ENCODE results near the gene CDKAL1.
"Not testable (repeated sequence)": the region's sequence is repeated elsewhere in the genome, so short reads cannot be mapped to it uniquely, and the experiment has no call there.

CDKAL1 gene

DNA sequence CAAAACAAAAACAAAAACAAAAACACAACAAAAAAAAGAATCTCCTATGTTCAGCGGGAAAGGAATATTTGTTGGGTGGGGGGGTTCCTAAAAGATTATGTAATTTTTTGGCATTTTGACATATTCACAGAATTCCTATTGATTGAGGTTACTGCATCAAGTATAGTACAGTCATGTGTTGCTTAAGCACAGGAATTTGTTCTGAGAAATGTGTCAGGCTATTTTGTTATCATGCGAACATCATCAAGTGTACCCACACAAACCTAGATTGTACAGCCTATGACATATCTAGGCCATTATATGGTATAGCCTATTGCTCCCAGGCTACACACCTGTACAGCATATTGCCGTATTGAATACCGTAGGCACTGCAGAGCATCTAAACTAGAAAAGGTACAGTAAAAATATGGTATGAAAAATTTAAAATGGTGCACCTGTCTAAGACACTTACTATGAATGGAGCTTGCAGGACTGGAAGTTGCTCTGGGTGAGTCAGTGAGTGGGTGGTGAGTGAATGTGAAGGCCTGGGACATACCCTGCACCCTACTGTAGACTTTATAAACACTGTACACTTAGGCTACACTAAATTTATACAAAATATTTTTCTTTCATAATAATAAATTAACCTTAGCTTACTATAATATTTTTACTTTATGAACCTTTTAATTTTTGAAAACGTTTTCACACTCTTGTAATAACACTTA, 110.6 kb downstream of the CDKAL1 start:
- no peak for DNase-seq

DNA sequence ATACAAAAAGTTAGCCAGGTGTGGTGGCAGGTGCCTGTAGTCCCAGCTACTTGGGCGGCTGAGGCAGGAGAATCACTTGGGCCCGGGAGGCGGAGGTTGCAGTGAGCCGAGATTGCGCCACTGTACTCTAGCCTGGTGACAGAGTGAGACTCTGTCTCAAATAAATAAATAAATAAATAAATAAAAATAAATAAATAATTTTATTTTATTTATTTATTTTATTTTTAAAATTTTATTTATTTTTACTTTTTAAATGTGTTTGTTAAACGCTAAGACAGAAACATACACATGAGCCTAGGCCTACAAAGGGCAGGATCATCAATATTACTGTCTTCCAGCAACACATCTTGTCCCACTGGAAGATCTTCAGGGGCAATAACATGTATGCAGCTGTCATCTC, 111.3 kb downstream of the CDKAL1 start:
- not testable (repeated sequence) for DNase-seq

DNA sequence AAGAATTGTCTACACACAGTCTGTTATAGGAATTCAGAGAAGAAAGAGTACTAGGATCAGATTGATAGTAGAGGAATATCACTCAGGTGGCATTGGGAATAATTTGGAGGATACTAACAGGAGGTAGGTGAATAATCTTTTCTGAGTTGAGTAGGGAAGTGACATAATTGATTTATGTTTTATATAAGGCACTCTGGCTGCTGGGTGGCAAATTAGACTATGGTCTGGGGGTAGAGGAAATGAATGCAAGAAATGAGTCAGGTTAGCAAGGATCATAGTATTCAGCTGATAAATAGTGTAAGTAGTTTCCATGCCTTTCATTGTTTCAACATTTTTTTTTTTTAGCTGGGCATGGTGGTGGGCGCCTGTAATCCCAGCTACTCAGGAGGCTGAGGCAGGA, 113.3 kb downstream of the CDKAL1 start:
- no peak for DNase-seq

DNA sequence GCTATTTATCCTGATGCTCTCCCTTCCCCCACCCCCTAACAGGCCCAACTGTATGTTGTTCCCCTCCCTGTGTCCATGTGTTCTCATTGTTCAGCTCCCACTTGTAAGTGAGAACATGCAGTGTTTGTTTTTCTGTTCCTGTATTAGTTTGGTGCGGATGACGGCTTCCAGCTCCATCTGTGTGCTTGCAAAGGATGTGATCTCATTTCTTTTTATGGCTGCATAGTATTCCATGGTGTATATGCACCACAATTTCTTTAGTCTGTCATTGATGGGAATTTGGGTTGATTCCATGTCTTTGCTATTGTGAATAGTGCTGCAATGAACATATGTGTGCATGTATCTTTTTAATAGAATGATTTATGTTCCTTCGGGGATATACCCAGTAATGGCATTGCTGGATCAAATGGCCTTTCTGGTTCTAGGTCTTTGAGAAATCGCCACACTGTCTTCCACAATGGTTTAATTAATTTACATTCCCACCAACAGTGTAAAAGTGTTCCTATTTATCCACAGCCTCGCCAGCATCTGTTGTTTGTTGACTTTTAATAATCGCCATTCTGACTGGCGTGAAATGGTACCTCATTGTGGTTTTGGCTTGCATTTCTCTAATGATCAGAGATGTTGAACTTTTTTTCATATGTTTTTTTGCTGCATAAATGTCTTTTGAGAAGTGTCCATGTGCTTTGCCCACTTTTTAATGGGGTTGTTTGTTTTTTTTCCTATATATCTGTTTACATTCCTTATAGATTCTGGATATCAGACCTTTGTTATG, 115.6 kb downstream of the CDKAL1 start:
- not testable (repeated sequence) for DNase-seq

DNA sequence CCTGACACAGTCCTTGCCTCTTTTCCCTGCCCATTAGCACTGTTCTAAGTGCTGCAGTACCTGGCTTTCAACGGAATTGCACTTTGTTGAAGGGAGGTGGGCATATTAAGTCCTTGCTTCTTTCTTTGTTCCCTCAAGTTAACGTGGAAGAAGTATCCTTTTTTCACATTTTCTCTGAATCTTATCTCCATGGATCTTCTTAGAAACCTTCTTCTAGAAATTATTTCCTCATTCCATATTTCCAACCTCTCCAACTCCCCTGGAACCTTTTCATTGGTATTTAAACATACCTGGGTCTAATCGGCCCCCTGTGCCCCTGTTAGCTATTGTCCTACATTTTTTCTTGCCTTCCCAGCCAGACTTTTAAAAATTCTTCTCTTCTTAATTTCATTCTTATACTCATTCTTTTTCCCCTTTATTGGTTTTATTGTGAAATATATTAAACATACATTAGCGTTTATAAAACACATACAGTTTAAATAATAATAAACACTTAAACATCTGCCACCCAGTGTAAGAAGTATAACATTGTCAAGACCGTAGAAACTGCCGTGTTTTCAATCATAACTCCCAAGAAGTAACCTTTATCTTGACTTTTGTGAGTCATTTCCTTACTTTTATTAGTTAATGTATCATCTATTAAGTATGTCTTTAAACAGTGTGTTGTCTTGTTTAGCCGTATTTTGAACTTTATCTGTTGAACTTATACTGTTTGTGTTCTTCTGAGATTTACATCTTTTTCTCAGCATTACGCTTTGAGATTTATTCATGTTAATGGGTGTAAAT, 118.2 kb downstream of the CDKAL1 start:
- DNase-seq, result no peak

DNA sequence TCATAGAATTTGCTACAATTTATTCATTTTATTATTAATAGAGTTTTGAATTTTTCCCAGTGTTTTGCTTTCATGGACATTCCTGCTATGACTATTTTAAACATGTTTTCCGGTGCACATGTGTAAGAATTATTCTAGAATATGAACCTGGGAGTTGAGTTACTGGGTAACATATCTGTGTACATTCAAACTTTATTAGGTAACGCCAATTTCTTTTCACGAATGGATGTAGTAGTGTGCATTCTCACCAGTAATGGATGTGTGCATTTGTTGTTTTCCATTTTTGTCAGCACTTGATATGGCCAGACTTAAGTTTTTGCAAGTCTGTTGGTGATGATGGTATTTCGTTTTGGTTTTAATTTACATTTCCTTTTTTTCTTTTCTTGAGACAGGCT, 118.8 kb downstream of the CDKAL1 start:
- DNase-seq, result no peak

DNA sequence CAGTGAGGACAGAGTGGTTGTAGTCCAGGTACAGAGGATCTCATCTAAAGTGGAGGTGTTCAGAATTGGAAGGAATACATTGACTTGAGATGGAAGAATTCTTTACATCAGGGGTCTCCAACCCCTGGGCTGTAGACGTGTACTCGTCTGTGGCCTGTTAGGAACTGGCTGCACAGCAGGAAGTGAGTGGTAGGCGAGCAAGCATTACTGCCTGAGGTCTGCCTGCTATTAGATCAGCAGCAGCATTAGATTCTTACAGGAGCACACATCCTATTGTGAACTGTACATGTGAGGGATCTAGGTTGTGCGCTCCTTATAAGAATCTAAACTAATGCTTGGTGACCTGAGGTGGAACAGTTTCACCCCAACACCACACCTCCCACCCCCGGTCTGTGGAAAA, 121.1 kb downstream of the CDKAL1 start:
- no peak for DNase-seq

DNA sequence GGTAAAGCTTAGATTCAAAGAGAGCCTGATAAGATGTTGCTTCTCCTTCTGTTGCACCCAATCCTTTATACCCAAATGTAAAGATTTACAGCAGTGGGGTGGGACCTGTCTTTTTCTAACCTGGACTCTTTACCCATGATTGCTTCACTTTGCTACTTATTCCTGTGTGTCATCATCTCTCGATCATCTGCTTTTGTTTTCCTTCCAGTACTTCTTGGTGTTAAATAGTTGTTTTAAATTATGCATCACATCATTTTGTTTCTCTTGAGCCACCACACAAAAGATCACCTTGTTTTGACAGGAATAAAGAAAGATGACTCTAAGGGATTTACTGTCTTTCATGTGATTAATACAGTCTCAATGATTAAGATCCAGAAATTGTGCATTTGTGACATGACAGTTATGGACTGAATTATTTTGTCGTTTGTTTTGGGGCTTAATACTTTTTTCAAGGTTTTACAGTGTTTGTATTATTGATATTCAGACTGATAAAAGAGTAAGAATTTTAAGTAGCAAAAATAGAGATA, 123.1 kb downstream of the CDKAL1 start:
- DNase-seq, result no peak

DNA sequence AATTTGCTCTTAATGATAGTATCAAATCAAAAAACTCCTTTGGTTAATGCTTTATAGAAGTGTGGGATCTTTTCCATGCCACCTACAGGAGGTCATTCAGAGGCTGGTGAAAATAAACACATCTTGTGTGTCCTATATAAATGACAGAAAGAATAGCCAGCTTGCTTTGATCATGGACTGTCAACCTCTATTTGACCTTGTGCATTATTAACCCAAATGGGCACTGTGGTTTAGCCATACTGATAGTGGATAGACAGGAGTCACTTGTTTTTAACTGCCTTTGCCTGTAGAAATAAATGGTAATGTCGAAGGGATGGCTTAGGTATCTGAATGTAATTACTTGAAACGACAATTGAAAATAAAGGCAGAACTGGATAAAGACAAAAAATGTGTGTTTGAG, 123.8 kb downstream of the CDKAL1 start:
- DNase-seq, result no peak

DNA sequence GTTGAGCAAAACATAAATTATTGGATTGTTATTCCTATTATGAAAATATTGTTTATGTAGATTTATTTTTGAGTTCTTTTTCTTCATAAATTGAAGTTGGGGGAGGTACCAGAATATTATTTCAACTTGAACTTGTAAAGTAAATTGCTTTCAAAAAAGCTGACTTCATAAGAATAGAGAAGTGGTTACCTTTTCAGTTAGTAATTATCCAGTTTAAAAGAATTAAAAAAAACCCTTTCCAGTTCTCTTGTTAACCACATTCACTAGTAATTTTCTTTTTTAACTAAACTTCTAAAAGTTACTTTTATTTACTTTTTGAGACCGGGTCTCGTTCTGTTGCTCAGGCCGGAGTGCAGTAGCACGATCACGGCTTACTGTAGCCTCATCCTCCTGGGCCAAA, 124.3 kb downstream of the CDKAL1 start:
- no peak for DNase-seq

DNA sequence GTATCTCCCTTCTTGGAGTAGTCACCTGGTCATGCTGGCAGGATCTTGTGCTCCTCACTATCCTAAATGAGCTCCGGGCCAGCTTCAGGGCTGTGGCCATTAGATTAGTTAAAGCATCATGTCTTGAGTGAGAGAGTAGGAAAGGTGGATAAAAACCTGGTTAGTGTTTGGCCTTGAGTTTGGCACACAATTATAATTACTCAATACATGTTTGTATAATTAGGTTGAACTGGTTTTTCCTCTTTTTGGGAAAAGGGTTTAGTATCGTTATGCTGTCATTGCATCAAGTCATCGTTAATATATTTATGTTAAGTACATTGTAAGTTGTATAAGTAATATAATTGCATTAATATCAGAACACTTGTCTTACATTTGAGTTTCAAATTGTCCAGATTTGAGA, 126.3 kb downstream of the CDKAL1 start:
- no peak for DNase-seq

DNA sequence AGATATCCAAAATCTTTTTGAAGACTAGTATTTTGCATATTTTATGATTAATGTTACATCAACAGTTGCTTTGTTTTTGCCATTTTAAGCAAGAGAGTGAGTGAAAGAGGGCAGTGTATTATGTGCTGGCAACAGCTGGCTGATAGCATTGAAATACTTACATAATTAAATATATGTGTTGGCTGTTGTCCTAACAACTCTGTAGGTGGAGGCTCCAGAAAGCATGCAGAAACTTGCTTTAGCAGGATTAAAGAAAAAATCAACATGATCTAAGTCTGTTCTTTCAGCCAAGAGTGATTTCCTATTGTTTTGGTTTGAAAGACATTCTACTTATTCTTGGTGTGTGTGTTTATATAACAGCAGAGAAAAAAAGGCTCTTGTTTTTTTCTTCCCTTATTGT, 127.5 kb downstream of the CDKAL1 start:
- no peak for DNase-seq

DNA sequence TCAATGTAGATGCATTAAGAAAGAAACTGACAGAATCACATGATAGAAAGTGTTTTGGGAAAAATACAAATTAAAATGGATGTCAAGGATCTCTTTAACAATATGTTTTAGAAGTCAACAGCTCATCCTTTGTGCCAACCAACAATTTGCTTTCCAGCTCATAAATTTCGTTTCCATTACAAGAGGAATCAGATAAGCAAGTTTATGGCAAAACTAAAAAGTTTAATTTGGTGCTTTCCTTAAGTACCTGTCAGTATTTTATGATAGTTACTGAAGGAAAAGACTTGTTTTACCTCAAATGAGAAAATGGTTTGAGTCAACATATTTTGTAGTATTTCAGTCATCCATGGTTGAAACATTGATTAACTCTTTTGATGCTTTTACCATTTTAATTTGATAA, 130.0 kb downstream of the CDKAL1 start:
- no peak for DNase-seq

DNA sequence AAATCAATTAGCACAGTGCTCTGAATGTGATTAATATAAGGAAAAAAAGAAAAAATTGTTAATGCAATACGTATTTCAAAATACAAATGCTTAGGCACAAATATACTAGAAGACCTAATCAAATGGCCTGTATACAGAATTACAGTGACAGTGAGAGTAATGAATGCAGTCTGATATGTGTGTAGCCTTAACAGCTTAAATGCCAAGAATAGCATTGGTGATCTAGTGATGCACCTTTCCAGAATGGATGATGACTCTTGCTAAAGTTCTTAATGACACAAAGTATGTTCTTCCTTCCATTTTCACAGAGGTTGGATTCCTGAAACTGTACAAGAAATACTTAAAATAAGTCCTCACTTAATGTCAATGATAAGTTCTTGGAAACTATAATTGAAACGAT, 131.0 kb downstream of the CDKAL1 start:
- DNase-seq, result no peak

DNA sequence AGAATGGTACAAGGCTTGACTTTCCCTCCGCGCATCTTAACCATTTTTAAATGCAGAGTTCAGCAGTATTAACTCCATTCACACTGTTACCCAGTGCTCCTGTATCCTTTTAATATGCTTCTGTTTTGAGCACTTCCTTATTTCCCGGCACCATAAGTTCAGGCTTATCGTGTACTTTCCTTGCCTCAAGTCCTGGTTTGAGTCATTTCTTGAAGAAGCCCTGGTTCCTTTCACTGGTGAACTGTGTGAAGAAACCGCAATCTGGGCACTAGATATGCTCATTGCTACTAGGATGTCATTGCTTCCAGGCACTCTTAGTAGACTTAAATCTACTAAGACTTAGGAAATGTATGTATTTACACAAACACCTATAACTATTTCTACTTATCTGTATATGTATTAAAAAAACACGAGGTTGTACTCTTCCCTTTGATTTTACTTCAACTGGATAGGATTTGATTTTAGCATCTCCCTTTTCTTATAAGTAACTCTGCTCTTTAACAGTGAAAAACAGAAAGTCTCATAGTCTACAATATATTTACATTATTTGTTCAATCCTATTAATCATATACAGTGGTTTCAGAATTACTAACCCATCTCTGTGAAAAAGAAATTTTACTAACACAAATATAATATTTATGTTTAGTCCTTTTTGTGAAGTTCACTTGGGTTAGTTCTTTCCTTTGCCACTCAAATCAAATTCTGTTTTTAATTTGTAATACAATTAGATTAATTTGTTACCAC, 135.5 kb downstream of the CDKAL1 start:
- DNase-seq, result no peak

DNA sequence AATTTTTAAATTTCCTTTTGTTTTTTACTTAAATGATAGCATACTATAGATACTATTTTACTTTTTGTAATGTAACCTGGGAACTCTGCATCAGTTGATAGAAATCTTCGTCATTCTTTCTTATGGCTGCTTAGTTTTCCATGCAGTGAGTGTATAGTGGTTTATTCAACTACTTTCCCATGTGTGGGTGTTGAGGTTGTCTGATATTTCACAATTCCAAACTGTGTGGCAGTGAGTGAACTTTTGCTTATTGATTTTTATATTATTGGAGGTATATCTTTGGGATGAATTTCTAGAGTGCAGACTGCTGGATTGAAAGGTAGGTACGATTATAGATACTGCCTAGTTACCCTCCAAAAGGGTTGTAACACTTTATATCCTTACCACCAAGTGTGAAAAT, 136.5 kb downstream of the CDKAL1 start:
- no peak for DNase-seq

DNA sequence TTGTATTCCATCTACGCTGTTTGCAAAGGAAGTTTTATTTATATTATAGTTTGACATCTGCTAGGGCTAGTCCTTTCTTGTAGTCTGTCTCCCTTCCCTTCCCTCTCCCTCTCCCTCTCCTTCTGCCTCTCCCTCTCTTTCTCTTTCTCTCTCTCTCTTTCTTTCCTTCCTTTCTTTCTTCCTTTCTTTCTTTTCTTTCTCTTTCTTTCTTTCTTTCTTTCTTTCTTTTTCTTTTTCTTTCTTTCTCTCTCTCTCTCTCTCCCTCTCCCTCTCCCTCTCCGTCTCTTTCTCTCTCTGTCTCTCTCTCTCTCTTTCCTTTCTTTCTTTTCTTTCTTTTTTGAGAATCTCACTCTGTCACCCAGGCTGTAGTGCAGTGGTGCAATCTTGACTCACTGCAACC, 137.8 kb downstream of the CDKAL1 start:
- DNase-seq, result no peak

DNA sequence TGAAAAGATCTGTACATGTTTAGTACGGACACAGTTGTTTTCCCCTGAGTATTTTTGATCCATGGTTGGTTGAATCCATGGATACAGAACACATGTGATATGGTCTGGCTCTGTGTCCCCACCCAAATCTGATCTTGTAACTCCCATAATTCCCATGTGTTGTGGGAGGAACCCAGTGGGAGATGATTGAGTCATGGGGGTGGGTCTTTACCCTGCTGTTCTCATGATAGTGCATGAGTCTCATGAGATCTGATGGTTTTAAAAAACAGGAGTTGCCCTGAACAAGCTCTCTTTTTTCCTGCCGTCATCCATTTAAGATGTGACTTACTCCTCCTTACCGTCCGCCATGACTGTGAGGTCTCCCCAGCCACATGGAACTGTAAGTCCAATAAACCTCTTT, 139.2 kb downstream of the CDKAL1 start:
- DNase-seq, result no peak

DNA sequence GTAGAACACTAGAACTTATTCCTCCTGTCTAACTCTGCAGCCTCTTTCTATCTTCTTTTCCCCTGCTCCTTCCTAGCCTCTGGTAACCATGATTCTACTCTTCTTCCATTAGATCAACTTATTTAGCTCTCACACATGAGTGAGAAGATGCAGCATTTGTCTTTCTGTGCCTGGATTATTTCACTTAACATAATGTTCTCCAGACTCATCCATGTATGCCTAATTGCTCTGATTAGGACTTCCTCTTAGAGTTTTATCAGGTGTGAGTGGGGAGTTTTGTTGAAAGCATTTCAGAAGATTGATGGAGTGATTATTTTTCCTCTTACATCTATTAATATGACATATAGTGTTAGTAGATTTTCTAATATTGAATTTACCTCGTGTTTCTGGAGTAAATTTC, 140.4 kb downstream of the CDKAL1 start:
- no peak for DNase-seq

DNA sequence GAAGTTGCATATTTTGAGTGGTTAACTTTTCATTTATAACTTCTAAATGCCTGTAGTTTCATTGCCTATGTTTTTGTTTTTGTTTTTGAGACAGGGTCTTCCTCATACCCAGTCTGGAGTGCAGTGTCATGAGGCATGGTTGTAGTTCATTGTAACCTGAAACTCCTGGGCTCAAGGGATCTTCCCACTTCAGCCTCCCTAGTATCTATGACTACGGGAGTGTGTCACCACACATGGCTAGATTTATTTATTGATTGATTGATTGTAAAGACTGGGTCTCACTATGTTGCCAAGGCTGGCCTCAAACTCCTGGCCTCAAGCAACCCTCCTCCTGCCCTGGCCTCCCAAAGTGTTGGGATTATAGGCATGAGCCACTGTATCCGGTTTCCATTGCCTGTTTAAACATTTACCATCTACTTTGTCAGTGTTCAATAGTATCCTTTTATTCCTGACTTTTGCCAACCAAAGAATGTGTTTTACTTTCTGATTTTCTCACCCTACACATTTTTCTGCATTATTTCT, 144.6 kb downstream of the CDKAL1 start:
- DNase-seq, result no peak

DNA sequence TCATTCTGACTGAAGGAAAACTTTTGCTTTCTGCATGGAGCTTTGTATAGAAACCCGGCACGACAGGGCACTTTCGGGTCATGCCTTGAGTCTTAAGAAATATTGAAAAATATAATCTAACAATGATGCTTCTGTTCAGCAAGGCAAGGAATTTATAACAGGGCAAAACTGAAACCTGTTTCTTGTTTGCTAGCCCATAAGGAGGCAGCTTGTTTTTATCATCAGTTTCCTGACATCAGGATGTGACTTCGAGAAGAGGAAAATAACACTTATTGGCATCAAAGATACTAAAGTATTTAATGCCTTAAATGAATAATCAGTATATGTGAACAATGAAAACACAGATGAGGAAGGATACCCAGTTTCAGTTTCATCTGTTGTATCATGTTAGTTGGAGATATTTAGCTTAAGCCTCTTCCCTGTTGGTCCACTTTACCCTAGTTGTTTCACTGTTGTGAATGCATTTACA, 146.5 kb downstream of the CDKAL1 start:
- DNase-seq, result no peak

DNA sequence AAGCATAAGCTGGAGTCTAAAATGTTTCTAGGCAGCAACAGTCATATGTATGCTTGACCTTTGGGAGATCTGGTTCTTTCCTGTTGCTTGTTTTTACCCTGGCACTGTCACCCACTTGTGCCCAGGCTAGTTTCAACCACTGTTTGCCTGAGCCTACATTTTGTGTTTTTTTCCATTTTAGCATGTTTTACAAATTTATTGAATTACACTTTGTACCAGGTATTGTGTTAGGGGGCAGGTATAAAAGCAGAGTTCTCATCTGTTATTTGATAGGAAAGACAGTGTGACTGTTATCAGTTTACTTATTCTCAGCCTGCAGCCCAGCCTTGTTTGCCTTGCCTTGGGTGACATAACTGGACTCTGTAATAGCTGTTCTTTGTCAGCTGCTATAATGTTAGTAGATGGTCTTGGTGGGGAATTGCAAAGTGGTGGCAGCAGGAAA, 147.0 kb downstream of the CDKAL1 start:
- DNase-seq, result no peak
